Posterior vena cava (tissue), 2 donors: ENCODE measurements around the gene MYBPC3. TPM values are rescaled to one million over a fixed set of nuclear protein-coding genes. Genes with fewer than 3 reads are reported as not detected.
A peak's percentile ranks its signal among the peaks of the same experiment; 100 is the strongest.
"Not testable (repeated sequence)": the region's sequence is repeated elsewhere in the genome, so short reads cannot be mapped to it uniquely, and the experiment has no call there.

Experiments
- DNase-seq: peaks from one replicate; pipeline ENCODE4 v3.0.0-alpha.2; 2020; ENCODE audit warnings: low spot score
- intact Hi-C, 2 donors: fragments of 100-400 bp; cut with DNase I; formaldehyde crosslinking; loops; one replicate each; pipeline versions ENCODE4 v1.14.1 to v1.14.2; 2022 to 2023
- total RNA-seq, 2 donors: library from RNA; stranded (reverse); fragmentation: NEBNext Ultra II Directional; extraction: Animal tissue kit (Norgen Biotek cat#: 25700); gene quantifications; one replicate each; pipeline ENCODE4 v1.2.1, GENCODE V29; 2021
- donor health status: DM: yes; HTN: yes; CAD: no.
- donor health status: DM: yes; HTN: yes; CAD: no.

Gene MYBPC3
- total RNA-seq, 2 donors from 2014 or later = 0.19 to 0.37 TPM

- intact Hi-C loops = no loop called here
Observed at GRCh38 chr11:47331454-47332302, 20.8 kb downstream of the MYBPC3 start.

GRCh38 chr11:47329987-47330931, 22.2 kb downstream of the MYBPC3 start:
- DNase-seq = no peak
- intact Hi-C loops = no loop called here

More at GRCh38 chr11:47331454-47332302, 20.8 kb downstream of the MYBPC3 start:
- DNase-seq = no peak

GRCh38 chr11:47329431-47329986, 23.0 kb downstream of the MYBPC3 start:
- intact Hi-C loops = no loop called here

GRCh38 chr11:47328449-47329390, 23.8 kb downstream of the MYBPC3 start:
- intact Hi-C loops = no loop called here
- DNase-seq = peak; percentile 57

More at GRCh38 chr11:47329431-47329986, 23.0 kb downstream of the MYBPC3 start:
- DNase-seq = no peak

- no peak for DNase-seq
- intact Hi-C loops = no loop called here
Observed at GRCh38 chr11:47327949-47328348, 24.6 kb downstream of the MYBPC3 start.

- DNase-seq = peak; percentile 63
- intact Hi-C loops = no loop called here
Observed at GRCh38 chr11:47327025-47327424, 25.5 kb downstream of the MYBPC3 start.

GRCh38 chr11:47326198-47326597, 26.3 kb downstream of the MYBPC3 start:
- intact Hi-C loops = no loop called here
- DNase-seq = peak; percentile 26

GRCh38 chr11:47325271-47326041, 27.0 kb downstream of the MYBPC3 start:
- intact Hi-C loops = no loop called here
- DNase-seq = peak; percentile 36

GRCh38 chr11:47324520-47324919, 28.0 kb downstream of the MYBPC3 start:
- intact Hi-C loops = no loop called here
- peak; percentile 35 for DNase-seq

GRCh38 chr11:47318166-47318565, 34.3 kb downstream of the MYBPC3 start:
- DNase-seq = no peak
- intact Hi-C loops = no loop called here

GRCh38 chr11:47317064-47317828, 35.3 kb downstream of the MYBPC3 start:
- intact Hi-C loops = no loop called here
- no peak for DNase-seq

GRCh38 chr11:47316501-47316900, 36.0 kb downstream of the MYBPC3 start:
- DNase-seq, intact Hi-C loops: not testable (repeated sequence)

- intact Hi-C loops = no loop called here
Observed at GRCh38 chr11:47314992-47315391, 37.5 kb downstream of the MYBPC3 start.

GRCh38 chr11:47308050-47308823, 44.3 kb downstream of the MYBPC3 start:
- DNase-seq = no peak
- intact Hi-C loops = no loop called here

More at GRCh38 chr11:47314992-47315391, 37.5 kb downstream of the MYBPC3 start:
- DNase-seq = no peak

- intact Hi-C loops = no loop called here
- no peak for DNase-seq
Observed at GRCh38 chr11:47306484-47306844, 46.0 kb downstream of the MYBPC3 start.

GRCh38 chr11:47305734-47306483, 46.6 kb downstream of the MYBPC3 start:
- intact Hi-C loops = no loop called here
- DNase-seq = no peak
